Measurements from ENCODE around the gene CFAP99.
A peak's percentile ranks its signal among the peaks of the same experiment; 100 is the strongest.

Gene CFAP99

GRCh38 chr4:2478229-2478628 is 59.5 kb downstream of the CFAP99 start:
- no peak for DNase-seq

GRCh38 chr4:2480649-2481048 is 61.9 kb downstream of the CFAP99 start:
- DNase-seq: no peak

DNA sequence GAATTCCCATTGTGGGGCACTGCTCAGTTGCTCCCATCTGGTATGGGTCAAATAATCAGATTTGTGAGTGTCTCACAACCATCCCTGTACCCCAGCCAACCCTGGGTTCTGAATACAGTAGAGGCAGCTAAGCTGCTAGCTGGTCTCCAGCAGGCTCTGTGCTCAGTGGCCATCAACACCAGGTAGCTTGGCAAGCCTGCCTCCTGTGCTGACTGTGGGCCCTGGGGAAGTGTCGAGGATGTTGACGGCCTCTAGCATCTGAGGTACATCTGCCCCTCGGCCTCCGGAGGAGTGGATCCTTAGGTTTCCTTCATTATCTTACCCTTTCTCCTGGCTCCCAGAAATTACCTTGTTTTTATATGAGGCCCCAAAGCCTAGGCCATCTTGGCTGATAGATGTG is 63.4 kb downstream of the CFAP99 start:
- DNase-seq: no peak

DNA sequence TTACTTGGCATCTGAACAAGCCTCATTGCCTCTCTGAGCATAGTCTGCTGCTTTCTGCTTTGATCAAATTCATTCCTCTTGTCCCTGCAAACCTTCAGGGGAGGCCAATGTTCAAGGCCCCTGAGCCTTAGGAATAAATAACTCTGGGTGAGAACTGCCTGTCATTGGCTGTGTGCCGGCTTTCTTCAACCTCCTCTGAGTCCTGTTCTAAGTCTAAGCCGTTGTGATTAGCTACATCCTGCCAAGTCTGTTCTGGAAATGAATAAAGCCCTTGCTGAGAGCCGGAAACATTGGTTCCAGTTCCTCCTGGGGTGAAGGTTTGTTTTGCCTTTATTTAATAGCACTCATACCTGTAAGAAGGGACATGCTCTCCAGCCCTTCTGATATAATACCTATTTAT is 63.9 kb downstream of the CFAP99 start:
- no peak for DNase-seq

GRCh38 chr4:2483237-2483636 is 64.5 kb downstream of the CFAP99 start:
- DNase-seq: no peak

GRCh38 chr4:2484185-2484584 is 65.4 kb downstream of the CFAP99 start:
- DNase-seq: no peak

- peak; percentile 68 for DNase-seq
Measured at GRCh38 chr4:2484993-2485392, 66.2 kb downstream of the CFAP99 start.

DNA sequence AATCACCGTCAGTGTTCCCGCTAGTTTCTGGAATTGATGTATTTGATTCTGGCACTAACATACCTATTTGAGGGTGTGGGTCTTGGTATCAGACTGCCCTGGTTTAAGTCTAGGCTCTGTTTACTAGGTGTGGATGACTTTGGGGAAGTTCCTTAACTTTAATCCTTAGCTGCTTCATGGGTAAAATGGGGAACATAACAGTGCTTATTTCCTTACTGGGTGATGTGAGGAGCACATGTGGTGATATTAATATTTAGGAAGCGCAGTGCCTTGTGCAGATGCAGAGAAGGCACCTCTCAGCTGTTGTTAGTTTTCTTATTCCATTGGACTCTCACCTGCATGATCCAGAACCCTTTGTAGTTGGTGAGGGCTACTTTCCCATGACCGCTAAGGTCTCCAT is 67.2 kb downstream of the CFAP99 start:
- DNase-seq: no peak

GRCh38 chr4:2486981-2487380 is 68.2 kb downstream of the CFAP99 start:
- DNase-seq: no peak

DNA sequence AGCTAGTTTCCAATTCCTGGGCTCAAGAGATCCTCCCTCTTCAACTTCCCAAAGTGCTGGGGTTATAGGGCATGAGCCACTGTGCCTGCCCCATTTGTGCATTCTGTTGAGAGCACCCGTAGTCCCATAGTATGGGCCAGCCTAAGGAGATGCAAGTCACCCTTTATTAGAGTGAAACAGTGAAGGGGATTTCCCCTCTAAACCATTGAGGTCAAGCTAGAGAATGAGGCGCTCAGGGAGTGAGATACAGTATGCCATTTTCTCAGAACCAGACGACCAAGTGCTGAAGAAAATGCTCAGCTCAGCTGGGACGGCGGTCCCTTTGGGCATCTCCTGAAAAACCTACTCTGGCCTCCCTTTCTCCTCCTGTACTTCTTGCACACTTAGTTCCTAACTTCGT is 68.9 kb downstream of the CFAP99 start:
- peak; percentile 35 for DNase-seq

DNA sequence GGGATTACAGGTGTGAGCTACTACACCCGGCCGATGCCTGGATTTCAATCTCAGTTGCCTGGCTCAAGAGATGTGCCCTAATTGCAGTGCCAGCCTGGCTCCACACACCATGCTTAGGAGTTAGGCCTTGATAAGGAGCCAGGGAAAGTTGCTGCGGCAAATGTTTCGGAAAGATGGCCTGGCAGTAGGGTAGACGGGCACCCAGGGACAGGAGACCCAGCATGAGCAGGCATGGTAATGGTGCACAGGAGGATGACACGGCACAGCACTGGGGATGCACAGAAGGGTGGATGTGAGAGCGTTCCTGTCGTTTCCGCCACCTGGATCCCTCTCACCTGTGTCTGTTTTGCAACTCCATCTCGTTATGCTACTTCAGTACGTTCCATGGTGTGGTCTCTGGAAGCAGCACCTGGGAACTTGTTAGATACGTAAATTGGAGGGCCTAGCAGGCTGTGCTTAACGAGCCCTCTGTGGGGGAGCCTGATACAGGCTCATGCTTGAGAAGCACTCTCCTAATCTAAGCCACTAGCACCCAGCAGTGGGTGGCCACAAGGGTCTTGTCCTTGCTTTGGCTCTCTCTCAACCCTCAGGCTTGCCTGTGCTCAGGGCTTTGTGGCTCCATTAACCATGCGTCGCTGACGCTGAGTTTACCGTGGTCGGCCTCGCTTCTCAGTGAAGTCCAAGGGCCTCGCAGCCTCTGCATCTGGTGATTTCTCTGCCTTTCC is 70.5 kb downstream of the CFAP99 start:
- no peak for DNase-seq

GRCh38 chr4:2489841-2490552 is 71.2 kb downstream of the CFAP99 start:
- no peak for DNase-seq

GRCh38 chr4:2492970-2493369 is 74.2 kb downstream of the CFAP99 start:
- DNase-seq: no peak

- no peak for DNase-seq
Measured at GRCh38 chr4:2494992-2495391, 76.2 kb downstream of the CFAP99 start.

- no peak for DNase-seq
Measured at GRCh38 chr4:2497324-2497723, 78.6 kb downstream of the CFAP99 start.

GRCh38 chr4:2497931-2498330 is 79.2 kb downstream of the CFAP99 start:
- DNase-seq: no peak

DNA sequence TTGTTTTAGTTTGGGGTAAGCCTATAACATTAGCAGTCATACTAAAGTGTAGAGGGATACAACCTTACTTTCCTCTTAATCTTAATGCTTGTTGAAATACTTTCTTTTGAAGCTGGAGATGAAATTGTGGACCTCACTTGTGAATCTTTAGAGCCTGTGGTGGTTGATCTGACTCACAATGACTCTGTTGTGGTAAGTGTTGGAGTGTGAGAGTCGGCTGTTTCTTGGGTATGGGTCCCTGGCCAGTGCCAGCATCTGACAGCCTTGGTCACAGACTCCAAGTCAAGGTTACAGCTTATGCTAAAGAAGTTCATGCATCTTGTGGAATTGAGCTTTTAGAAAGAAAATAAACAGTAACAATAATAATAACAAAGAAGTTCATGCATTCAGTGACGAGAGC is 81.8 kb downstream of the CFAP99 start:
- no peak for DNase-seq

GRCh38 chr4:2501034-2501594 is 82.4 kb downstream of the CFAP99 start:
- DNase-seq: no peak

DNA sequence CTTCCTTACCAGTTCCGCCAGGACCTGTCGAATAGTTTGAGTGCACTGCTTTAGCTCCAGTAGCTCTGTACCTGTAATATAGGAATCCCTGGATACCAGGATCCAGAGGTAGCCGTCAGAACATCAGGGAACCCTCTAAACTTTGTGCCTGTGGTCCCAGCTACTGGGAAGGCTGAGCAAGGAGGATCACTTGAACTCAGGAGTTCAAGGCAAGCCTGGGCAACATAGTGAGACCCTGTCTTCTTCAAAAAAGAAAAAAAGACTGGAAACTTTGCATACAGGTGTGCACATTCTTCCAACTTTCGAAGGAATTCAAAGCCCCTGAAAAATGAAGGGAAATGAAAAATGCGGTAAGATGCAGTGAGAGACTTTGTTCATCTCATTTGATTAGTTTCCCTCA is 85.1 kb downstream of the CFAP99 start:
- DNase-seq: no peak

DNA sequence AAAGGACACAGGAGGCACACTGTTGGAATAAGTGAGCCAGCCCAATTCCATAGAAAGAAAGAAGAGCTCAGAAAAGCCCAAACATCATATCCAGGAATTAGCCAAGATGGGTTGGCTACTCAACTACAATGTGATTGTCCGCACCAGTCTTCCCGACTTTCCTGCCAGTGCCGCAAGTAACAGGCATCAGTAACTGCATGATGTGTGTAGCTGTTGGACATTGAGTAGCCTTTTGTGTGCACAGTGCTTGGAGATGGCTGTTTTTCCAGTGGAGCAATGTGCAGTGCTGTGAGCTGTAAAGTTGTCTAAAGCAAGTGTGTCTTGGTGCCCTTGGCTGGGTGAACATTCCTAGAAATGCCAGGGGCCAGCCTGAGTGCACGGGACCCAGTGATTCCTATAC is 88.5 kb downstream of the CFAP99 start:
- DNase-seq: no peak

DNA sequence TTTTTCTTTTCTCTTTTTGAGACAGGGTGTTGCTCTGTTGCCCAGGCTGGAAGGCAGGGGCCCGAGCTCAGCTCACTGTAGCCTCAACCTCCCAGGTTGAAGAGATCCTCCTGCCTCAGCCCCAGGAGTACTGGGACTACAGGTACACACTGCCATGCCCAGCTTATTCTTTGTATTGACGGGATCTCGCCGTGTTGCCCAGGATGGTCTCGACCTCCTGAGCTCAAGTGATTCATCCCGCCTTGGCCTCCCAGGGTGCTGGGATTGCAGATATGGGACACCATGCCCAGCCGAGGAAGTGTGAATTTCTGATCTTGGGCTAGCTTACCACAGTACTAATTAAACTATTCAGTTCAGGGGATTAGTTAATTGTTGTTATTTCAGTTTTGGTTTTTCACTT is 89.1 kb downstream of the CFAP99 start:
- DNase-seq: no peak

DNA sequence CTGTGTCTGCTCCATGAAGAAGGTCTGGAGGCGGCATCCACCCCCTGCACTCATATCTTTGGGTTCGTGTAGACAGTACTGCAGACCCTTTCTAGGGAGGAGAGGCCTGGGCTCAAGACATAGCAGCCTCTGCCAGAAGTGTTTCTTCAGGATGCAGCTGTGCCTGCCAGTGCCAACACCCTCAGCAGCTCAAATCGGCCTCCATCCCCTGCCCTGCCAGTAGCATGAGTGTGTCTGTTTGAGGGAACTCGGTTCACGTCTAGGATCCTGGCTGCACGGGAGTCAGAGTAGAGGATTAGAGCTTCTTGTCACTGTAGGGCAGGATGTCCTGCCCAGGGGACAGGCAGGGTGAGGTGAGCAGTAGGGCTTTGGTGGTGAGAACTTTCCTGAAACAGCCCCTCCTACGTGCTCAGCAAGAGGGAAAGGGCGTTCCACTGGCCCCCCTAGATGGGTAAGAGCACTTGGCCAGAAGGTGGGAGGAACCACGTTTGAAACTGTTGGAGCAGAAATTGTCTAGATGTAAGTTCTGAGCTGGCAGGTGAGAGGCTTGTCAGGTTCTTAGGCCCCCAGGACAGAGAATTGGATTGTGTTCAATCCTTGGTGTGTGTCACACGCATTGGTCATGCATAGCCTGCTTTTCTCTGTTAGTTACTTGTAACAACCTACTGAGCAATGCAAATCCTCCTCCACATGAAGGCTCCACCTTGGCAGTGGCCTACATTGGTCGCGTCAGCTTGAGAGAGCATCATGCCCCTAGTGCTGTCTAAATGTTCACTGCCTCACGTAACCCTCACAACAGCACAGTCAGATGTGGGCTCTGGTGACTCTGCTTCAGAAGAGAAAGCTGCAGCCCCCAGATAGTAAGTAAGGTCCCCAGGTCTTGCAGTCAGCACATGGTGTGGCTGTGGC is 91.8 kb downstream of the CFAP99 start:
- no peak for DNase-seq

DNA sequence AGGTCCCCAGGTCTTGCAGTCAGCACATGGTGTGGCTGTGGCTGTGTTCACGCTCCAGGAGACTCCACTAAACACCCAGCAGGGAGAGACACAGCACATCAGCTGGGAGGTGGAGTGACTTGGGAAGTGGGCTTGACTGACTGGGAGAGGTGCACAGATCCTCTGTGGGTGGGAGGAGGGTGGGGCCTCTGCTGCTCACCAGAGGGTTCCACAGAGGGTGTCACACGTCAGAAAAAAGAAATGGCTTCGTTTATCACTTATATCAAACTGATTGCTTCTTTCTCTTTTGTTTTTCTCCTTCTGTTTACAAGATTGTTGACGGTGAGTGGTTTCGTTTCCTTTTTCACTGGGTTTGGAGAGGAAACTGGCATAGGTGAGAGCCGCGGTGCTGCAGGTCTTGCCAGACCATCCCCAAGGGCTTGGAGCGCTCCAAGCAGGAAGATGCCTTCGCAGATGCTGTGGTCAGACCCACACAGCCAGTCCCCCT is 92.9 kb downstream of the CFAP99 start:
- no peak for DNase-seq
